Subcutaneous abdominal adipose tissue (tissue), 5 donors: ENCODE measurements around the gene CEACAM1.
"Not testable (repeated sequence)": the region's sequence is repeated elsewhere in the genome, so short reads cannot be mapped to it uniquely, and the experiment has no call there.

ENCODE experiments used
- H3K27ac ChIP-seq: one replicate; pipeline ENCODE4 v1.7.0; 2013; ENCODE audit warnings: low read depth, mild to moderate bottlenecking, inconsistent platforms, low read length, moderate library complexity
- H3K27me3 ChIP-seq, 5 donors: one replicate each; pipeline ENCODE4 v1.7.0; 2013; ENCODE audit warnings: low read length in 5 of 5, inconsistent platforms in 1 of 5; ENCODE audit not compliant: control insufficient read depth in 5 of 5, insufficient read depth in 4 of 5
- H3K36me3 ChIP-seq, 5 donors: one replicate each; pipeline ENCODE4 v1.7.0; 2013; ENCODE audit warnings: low read length in 5 of 5; ENCODE audit not compliant: control insufficient read depth in 5 of 5, insufficient read depth in 5 of 5
- H3K4me1 ChIP-seq, 5 donors: one replicate each; pipeline ENCODE4 v1.7.0; 2013; ENCODE audit warnings: low read length in 5 of 5, mild to moderate bottlenecking in 3 of 5, moderate library complexity in 1 of 5; ENCODE audit not compliant: control insufficient read depth in 5 of 5, insufficient read depth in 5 of 5
- H3K4me3 ChIP-seq, 5 donors: one replicate each; pipeline ENCODE4 v1.7.0; 2013; ENCODE audit warnings: low read length in 5 of 5, low read depth in 1 of 5
- H3K9ac ChIP-seq, 5 donors: one replicate each; pipeline ENCODE4 v1.7.0; 2013; ENCODE audit warnings: low read length in 5 of 5, mild to moderate bottlenecking in 4 of 5, moderate library complexity in 3 of 5
- H3K9me3 ChIP-seq, 5 donors: one replicate each; pipeline ENCODE4 v1.7.0; 2013; ENCODE audit warnings: low read length in 5 of 5; ENCODE audit not compliant: control insufficient read depth in 5 of 5
- donor health status: healthy.
- donor health status: healthy.
- donor health status: healthy.
- donor health status: healthy.
- donor health status: healthy.

CEACAM1 gene

GRCh38 chr19:42498169-42498757 is 30.0 kb downstream of the CEACAM1 start:
- Histone ChIP-seq H3K36me3 (peaks cover 0 to 7% (median 0%) of the 10 kb centered on the region in 5 donors), H3K9me3 (no peaks in the 10 kb centered on the region), H3K4me1 (peaks cover 4 to 34% (median 20%) of the 10 kb centered on the region in 5 donors), H3K27me3 (no peaks in the 10 kb centered on the region), H3K9ac (no peak overlapping the region), H3K4me3 (no peak overlapping the region), H3K27ac (no peak overlapping the region)

- Histone ChIP-seq H3K27me3 (no peaks in the 10 kb centered on the region), H3K4me1 (peaks cover 4 to 34% (median 20%) of the 10 kb centered on the region in 5 donors), H3K4me3 (no peak overlapping the region), H3K27ac (no peak overlapping the region), H3K36me3 (peaks cover 0 to 7% (median 0%) of the 10 kb centered on the region in 5 donors), H3K9ac (no peak overlapping the region), H3K9me3 (no peaks in the 10 kb centered on the region)
Observed at GRCh38 chr19:42497492-42498168, 30.7 kb downstream of the CEACAM1 start.

GRCh38 chr19:42496460-42497133 is 31.7 kb downstream of the CEACAM1 start:
- no peak overlapping the region for H3K27ac ChIP-seq

GRCh38 chr19:42495663-42496062 is 32.6 kb downstream of the CEACAM1 start:
- H3K9ac ChIP-seq = no peak overlapping the region
- no peak overlapping the region for H3K27ac ChIP-seq

More at GRCh38 chr19:42496460-42497133, 31.7 kb downstream of the CEACAM1 start:
- H3K27me3 ChIP-seq = no peaks in the 10 kb centered on the region
- peaks cover 4 to 34% (median 20%) of the 10 kb centered on the region in 5 donors for H3K4me1 ChIP-seq
- peaks cover 0 to 7% (median 0%) of the 10 kb centered on the region in 5 donors for H3K36me3 ChIP-seq
- no peak overlapping the region for H3K4me3 ChIP-seq
- H3K9ac ChIP-seq = no peak overlapping the region
- H3K9me3 ChIP-seq = no peaks in the 10 kb centered on the region

GRCh38 chr19:42494321-42494720 is 34.0 kb downstream of the CEACAM1 start:
- Histone ChIP-seq H3K27me3 (no peaks in the 10 kb centered on the region), H3K4me3 (no peak overlapping the region), H3K36me3 (peaks cover 0 to 2% (median 0%) of the 10 kb centered on the region in 5 donors), H3K27ac (no peak overlapping the region), H3K9me3 (no peaks in the 10 kb centered on the region), H3K4me1 (peaks cover 4 to 34% (median 20%) of the 10 kb centered on the region in 5 donors), H3K9ac (no peak overlapping the region)

More at GRCh38 chr19:42495663-42496062, 32.6 kb downstream of the CEACAM1 start:
- no peak overlapping the region for H3K4me3 ChIP-seq
- peaks cover 0 to 2% (median 0%) of the 10 kb centered on the region in 5 donors for H3K36me3 ChIP-seq
- H3K27me3 ChIP-seq = no peaks in the 10 kb centered on the region
- H3K9me3 ChIP-seq = no peaks in the 10 kb centered on the region
- H3K4me1 ChIP-seq = peaks cover 4 to 34% (median 20%) of the 10 kb centered on the region in 5 donors

- H3K36me3 ChIP-seq = no peaks in the 10 kb centered on the region
- no peaks in the 10 kb centered on the region for H3K9me3 ChIP-seq
- no peaks in the 10 kb centered on the region for H3K27me3 ChIP-seq
- no peak overlapping the region for H3K27ac ChIP-seq
- H3K4me1 ChIP-seq = peaks cover 0 to 4% (median 0%) of the 10 kb centered on the region in 5 donors
- no peak overlapping the region for H3K4me3 ChIP-seq
- H3K9ac ChIP-seq = no peak overlapping the region
Observed at GRCh38 chr19:42488783-42489521, 39.3 kb downstream of the CEACAM1 start.

- Histone ChIP-seq H3K27me3 (no peaks in the 10 kb centered on the region), H3K9ac (no peak overlapping the region), H3K4me1 (peaks cover 0 to 4% (median 0%) of the 10 kb centered on the region in 5 donors), H3K36me3 (no peaks in the 10 kb centered on the region), H3K9me3 (no peaks in the 10 kb centered on the region), H3K27ac (no peak overlapping the region), H3K4me3 (no peak overlapping the region)
Observed at GRCh38 chr19:42487798-42488178, 40.5 kb downstream of the CEACAM1 start.

GRCh38 chr19:42487032-42487797 is 41.1 kb downstream of the CEACAM1 start:
- Histone ChIP-seq H3K27ac (no peak overlapping the region), H3K4me1 (peaks cover 0 to 4% (median 0%) of the 10 kb centered on the region in 5 donors)

GRCh38 chr19:42485036-42485435 is 43.2 kb downstream of the CEACAM1 start:
- not testable (repeated sequence) for H3K27ac ChIP-seq, H3K9me3 ChIP-seq, H3K36me3 ChIP-seq, H3K4me3 ChIP-seq, H3K9ac ChIP-seq, H3K27me3 ChIP-seq
- H3K4me1 ChIP-seq = peaks cover 0 to 16% (median 14%) of the 10 kb centered on the region in 5 donors

More at GRCh38 chr19:42487032-42487797, 41.1 kb downstream of the CEACAM1 start:
- Histone ChIP-seq H3K27me3 (no peaks in the 10 kb centered on the region), H3K4me3 (no peak overlapping the region), H3K36me3 (no peaks in the 10 kb centered on the region), H3K9ac (no peak overlapping the region), H3K9me3 (no peaks in the 10 kb centered on the region)
